Activated CD8-positive, alpha-beta T cell treated with anti-CD3 and anti-CD28 coated beads, Interleukin-2, amount 10 ng/mL, durations not matched to agents 7 days and 5 days (primary cell): Measurements from ENCODE around the gene GPAT3. TPM values are rescaled to one million over a fixed set of nuclear protein-coding genes. Genes with fewer than 3 reads are reported as not detected.

ENCODE experiments used
- ATAC-seq: fragments of 150-1000 bp; cut with Tn5 transposase; one replicate; pipeline ENCODE4 v1.10.0; 2021; ENCODE audit warnings: moderate library complexity
- CTCF ChIA-PET: fragments of 350-600 bp; sonication (Branson Sonifier 250); formaldehyde crosslinking; loops from one replicate; lab custom pipeline; 2021; ENCODE audit warnings: antibody characterized with exemption; lab: Charles Lee
- POLR2A ChIA-PET: fragments of 350-600 bp; sonication (Branson Sonifier 250); formaldehyde crosslinking; loops from one replicate; lab custom pipeline; 2021; ENCODE audit warnings: antibody characterized with exemption; lab: Charles Lee
- DNase-seq: peaks from one replicate; pipeline ENCODE4 v3.0.0-alpha.2; 2020
- H3K27ac Mint-ChIP-seq: one replicate; pipeline ENCODE4 v1.8.0; 2021; ENCODE audit warnings: mild to moderate bottlenecking, mixed read lengths
- H3K27me3 Mint-ChIP-seq: one replicate; pipeline ENCODE4 v1.8.0; 2021; ENCODE audit warnings: low read depth, mixed read lengths
- H3K36me3 Mint-ChIP-seq: one replicate; pipeline ENCODE4 v1.8.0; 2021; ENCODE audit warnings: low read depth, mixed read lengths
- H3K4me1 Mint-ChIP-seq: one replicate; pipeline ENCODE4 v1.8.0; 2021; ENCODE audit warnings: low read depth, mixed read lengths
- H3K4me3 Mint-ChIP-seq: one replicate; pipeline ENCODE4 v1.8.0; 2021; ENCODE audit warnings: mild to moderate bottlenecking, mixed read lengths
- H3K9me3 Mint-ChIP-seq: one replicate; pipeline ENCODE4 v1.8.0; 2022; ENCODE audit warnings: mixed read lengths; ENCODE audit not compliant: insufficient read depth
- total RNA-seq, 2 experiments: library from RNA; stranded (reverse); gene quantifications; one replicate each; pipeline ENCODE4 v1.2.3, GENCODE V29; 2021

The GPAT3 gene
- total RNA-seq, 2 experiments from 2014 or later, result 2.8 to 2.9 TPM

- ChIA-PET POLR2A (no interaction called here), CTCF (interaction anchor here (1.6 kb wide), 1 partner anchor 13 kb away, joined by 3 read pairs; no protein-coding TSS in a partner anchor)
- H3K27me3 Mint-ChIP-seq, result peaks cover 6% of the 10 kb centered on the region
- H3K4me3 Mint-ChIP-seq, result no peak overlapping the region
- no peak for ATAC-seq
- H3K4me1 Mint-ChIP-seq, result no peaks in the 10 kb centered on the region
- peaks cover 8% of the 10 kb centered on the region for H3K9me3 Mint-ChIP-seq
- peaks cover 6% of the 10 kb centered on the region for H3K36me3 Mint-ChIP-seq
- H3K27ac Mint-ChIP-seq, result no peak overlapping the region
- DNase-seq, result no peak
These were observed 90.4 kb downstream of the GPAT3 start for GRCh38 chr4:83626245-83626836.

GRCh38 chr4:83629945-83630721 is 94.2 kb downstream of the GPAT3 start:
- no peak for DNase-seq
- ChIA-PET POLR2A (no interaction called here), CTCF (interaction anchor here (0.8 to 1.8 kb wide), 3 partner anchors 9 to 15 kb away, joined by 3 to 5 read pairs (median 4); no protein-coding TSS in a partner anchor)
- Mint-ChIP-seq H3K27ac (no peak overlapping the region), H3K4me3 (no peak overlapping the region), H3K4me1 (no peaks in the 10 kb centered on the region), H3K27me3 (peaks cover 12% of the 10 kb centered on the region), H3K36me3 (no peaks in the 10 kb centered on the region), H3K9me3 (no peaks in the 10 kb centered on the region)
- ATAC-seq, result no peak

GRCh38 chr4:83631066-83631465 is 95.2 kb downstream of the GPAT3 start:
- Mint-ChIP-seq H3K36me3 (no peaks in the 10 kb centered on the region), H3K4me3 (no peak overlapping the region), H3K9me3 (no peaks in the 10 kb centered on the region), H3K27ac (no peak overlapping the region), H3K4me1 (no peaks in the 10 kb centered on the region), H3K27me3 (peaks cover 12% of the 10 kb centered on the region)
- ATAC-seq, result no peak
- DNase-seq, result no peak
- POLR2A ChIA-PET, result no interaction called here
- CTCF ChIA-PET, result interaction anchor here (0.9 to 1.6 kb wide), 3 partner anchors 8 to 14 kb away, joined by 3 to 6 read pairs (median 5); no protein-coding TSS in a partner anchor

GRCh38 chr4:83636930-83637329 is 101.0 kb downstream of the GPAT3 start:
- ChIA-PET POLR2A (no interaction called here), CTCF (interaction anchor here (1.6 kb wide), 1 partner anchor 127 kb away, joined by 14 read pairs; no protein-coding TSS in a partner anchor)
- Mint-ChIP-seq H3K4me3 (no peak overlapping the region), H3K9me3 (no peaks in the 10 kb centered on the region), H3K27me3 (peaks cover 13% of the 10 kb centered on the region), H3K36me3 (no peaks in the 10 kb centered on the region), H3K4me1 (no peaks in the 10 kb centered on the region), H3K27ac (no peak overlapping the region)
- DNase-seq (no peak), ATAC-seq (no peak)

GRCh38 chr4:83639849-83640493 is 104.1 kb downstream of the GPAT3 start:
- Mint-ChIP-seq H3K4me1 (no peaks in the 10 kb centered on the region), H3K36me3 (no peaks in the 10 kb centered on the region), H3K9me3 (no peaks in the 10 kb centered on the region), H3K4me3 (no peak overlapping the region), H3K27me3 (peaks cover 10% of the 10 kb centered on the region), H3K27ac (no peak overlapping the region)
- DNase-seq (peak; percentile 73), ATAC-seq (peak; percentile 65)
- CTCF ChIA-PET, result interaction anchor here (0.8 to 2.3 kb wide), 15 partner anchors 9 to 277 kb away, joined by 3 to 10 read pairs (median 4); partner anchors contain the start of gene ABRAXAS1
- POLR2A ChIA-PET, result no interaction called here

- POLR2A ChIA-PET, result no interaction called here
- H3K4me3 Mint-ChIP-seq, result no peak overlapping the region
These were observed 107.1 kb downstream of the GPAT3 start for GRCh38 chr4:83643036-83643435.

GRCh38 chr4:83644677-83645659 is 109.1 kb downstream of the GPAT3 start:
- H3K4me1 Mint-ChIP-seq, result no peaks in the 10 kb centered on the region
- ATAC-seq, result no peak
- H3K9me3 Mint-ChIP-seq, result no peaks in the 10 kb centered on the region
- POLR2A ChIA-PET, result no interaction called here
- H3K27me3 Mint-ChIP-seq, result peaks cover 13% of the 10 kb centered on the region
- CTCF ChIA-PET, result interaction anchor here (0.6 to 3.6 kb wide), 19 partner anchors 11 to 884 kb away, joined by 3 to 21 read pairs (median 4); partner anchors contain the start of gene ABRAXAS1
- no peaks in the 10 kb centered on the region for H3K36me3 Mint-ChIP-seq
- H3K27ac Mint-ChIP-seq, result no peak overlapping the region
- DNase-seq, result peak; percentile 65
- H3K4me3 Mint-ChIP-seq, result no peak overlapping the region

More at GRCh38 chr4:83643036-83643435, 107.1 kb downstream of the GPAT3 start:
- ATAC-seq (no peak), DNase-seq (no peak)
- H3K36me3 Mint-ChIP-seq, result no peaks in the 10 kb centered on the region
- H3K9me3 Mint-ChIP-seq, result no peaks in the 10 kb centered on the region
- H3K4me1 Mint-ChIP-seq, result no peaks in the 10 kb centered on the region
- CTCF ChIA-PET, result interaction anchor here (0.6 to 2.6 kb wide), 5 partner anchors 10 to 577 kb away, joined by 3 to 13 read pairs (median 5); no protein-coding TSS in a partner anchor
- H3K27ac Mint-ChIP-seq, result no peak overlapping the region
- H3K27me3 Mint-ChIP-seq, result peaks cover 15% of the 10 kb centered on the region

GRCh38 chr4:83646538-83647239 is 110.8 kb downstream of the GPAT3 start:
- Mint-ChIP-seq H3K4me1 (no peaks in the 10 kb centered on the region), H3K36me3 (no peaks in the 10 kb centered on the region), H3K27me3 (peaks cover 7% of the 10 kb centered on the region), H3K27ac (no peak overlapping the region), H3K4me3 (no peak overlapping the region), H3K9me3 (no peaks in the 10 kb centered on the region)
- ChIA-PET CTCF (interaction anchor here (1.0 to 3.6 kb wide), 4 partner anchors 9 to 284 kb away, joined by 4 to 21 read pairs (median 12); partner anchors contain the start of gene ABRAXAS1), POLR2A (no interaction called here)
- ATAC-seq (no peak), DNase-seq (no peak)

- no peak for ATAC-seq
- no peak for DNase-seq
- no peaks in the 10 kb centered on the region for H3K36me3 Mint-ChIP-seq
- no peak overlapping the region for H3K4me3 Mint-ChIP-seq
- CTCF ChIA-PET, result interaction anchor here (1.1 to 2.8 kb wide), 2 partner anchors 11 to 13 kb away, joined by 3 to 10 read pairs; no protein-coding TSS in a partner anchor
- H3K27ac Mint-ChIP-seq, result no peak overlapping the region
- H3K9me3 Mint-ChIP-seq, result no peaks in the 10 kb centered on the region
- H3K27me3 Mint-ChIP-seq, result peaks cover 2% of the 10 kb centered on the region
- POLR2A ChIA-PET, result no interaction called here
- no peaks in the 10 kb centered on the region for H3K4me1 Mint-ChIP-seq
These were observed 115.9 kb downstream of the GPAT3 start for GRCh38 chr4:83651846-83652245.
